A549 treated with AZD2906 at 1 μM for 4 hours (cell line): ENCODE data around the gene STARD5. TPM values are rescaled to one million over a fixed set of nuclear protein-coding genes. Genes with fewer than 3 reads are reported as not detected.

Source experiments
- total RNA-seq: library from RNA; stranded (reverse); fragments of 200-300 nt; extraction: Qiagen RNA extraction; gene quantifications from 5 replicates; pipeline ENCODE4 v1.2.3, GENCODE V29; 2022

Gene STARD5, protein sequence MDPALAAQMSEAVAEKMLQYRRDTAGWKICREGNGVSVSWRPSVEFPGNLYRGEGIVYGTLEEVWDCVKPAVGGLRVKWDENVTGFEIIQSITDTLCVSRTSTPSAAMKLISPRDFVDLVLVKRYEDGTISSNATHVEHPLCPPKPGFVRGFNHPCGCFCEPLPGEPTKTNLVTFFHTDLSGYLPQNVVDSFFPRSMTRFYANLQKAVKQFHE
- total RNA-seq, result 1.4 to 2.2 TPM (median 2.0 TPM) in 5 replicates

DNA sequence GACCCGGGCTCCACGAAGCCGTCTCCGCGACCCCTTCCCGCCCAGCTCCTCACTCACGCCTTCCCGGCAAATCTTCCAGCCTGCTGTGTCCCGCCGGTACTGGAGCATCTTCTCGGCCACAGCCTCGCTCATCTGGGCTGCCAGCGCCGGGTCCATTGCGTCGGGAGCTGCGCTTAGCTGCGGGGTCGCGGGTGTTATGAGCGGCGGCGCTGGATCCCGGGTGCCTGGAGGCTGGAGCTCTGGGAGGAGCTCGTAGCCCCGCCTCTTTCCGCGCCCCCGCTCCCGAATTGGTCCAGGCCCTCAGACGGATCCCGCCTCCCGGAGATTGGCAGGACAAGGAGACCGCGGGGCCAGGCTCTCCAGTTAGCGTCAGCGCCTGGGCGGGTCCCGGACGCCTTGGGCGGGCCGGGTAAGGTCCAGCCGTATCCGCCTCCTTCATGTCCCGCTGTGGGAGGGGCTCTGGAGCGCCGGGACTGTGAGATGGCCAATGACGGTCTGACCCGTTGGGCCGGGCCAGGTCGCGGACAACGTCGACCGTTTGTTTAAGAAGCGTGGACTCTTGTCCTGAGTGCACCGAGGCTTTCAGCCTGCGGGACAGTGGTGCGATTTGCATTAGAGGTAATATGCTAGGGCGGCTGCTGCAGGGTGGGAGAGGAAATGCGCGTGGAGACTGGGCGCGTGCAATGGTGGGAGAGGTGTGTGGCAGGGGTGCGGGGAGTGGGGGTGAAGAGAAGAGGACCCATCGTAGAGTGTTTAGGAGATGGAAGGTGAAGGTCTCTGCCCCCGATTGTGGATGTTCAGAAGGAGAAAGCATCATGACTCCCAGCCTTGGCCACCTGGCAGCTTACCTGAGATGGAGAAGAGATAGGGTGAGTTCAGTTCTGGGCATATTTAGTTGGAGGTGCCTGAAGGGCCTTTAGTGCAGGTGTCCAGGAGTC lies at the start of gene STARD5:
TSS of gene STARD5 (minus strand) at position 198 of the 938 bp plus-strand sequence. CDS start at position 156, 42 bp downstream.

Other genes starting within 250 kb of the STARD5 start
- not detected in 5 replicates for gene CFAP161, start 189.9 kb downstream of the STARD5 start, total RNA-seq
- 0.01 to 0.17 TPM (median 0.09 TPM) in 4 of 5 replicates, not detected in the other for gene IL16, start 127.3 kb downstream of the STARD5 start, total RNA-seq
- not detected in 5 replicates for gene TMC3, start 50.1 kb upstream of the STARD5 start, total RNA-seq